ENCODE data around the gene NSG1.

DNA sequence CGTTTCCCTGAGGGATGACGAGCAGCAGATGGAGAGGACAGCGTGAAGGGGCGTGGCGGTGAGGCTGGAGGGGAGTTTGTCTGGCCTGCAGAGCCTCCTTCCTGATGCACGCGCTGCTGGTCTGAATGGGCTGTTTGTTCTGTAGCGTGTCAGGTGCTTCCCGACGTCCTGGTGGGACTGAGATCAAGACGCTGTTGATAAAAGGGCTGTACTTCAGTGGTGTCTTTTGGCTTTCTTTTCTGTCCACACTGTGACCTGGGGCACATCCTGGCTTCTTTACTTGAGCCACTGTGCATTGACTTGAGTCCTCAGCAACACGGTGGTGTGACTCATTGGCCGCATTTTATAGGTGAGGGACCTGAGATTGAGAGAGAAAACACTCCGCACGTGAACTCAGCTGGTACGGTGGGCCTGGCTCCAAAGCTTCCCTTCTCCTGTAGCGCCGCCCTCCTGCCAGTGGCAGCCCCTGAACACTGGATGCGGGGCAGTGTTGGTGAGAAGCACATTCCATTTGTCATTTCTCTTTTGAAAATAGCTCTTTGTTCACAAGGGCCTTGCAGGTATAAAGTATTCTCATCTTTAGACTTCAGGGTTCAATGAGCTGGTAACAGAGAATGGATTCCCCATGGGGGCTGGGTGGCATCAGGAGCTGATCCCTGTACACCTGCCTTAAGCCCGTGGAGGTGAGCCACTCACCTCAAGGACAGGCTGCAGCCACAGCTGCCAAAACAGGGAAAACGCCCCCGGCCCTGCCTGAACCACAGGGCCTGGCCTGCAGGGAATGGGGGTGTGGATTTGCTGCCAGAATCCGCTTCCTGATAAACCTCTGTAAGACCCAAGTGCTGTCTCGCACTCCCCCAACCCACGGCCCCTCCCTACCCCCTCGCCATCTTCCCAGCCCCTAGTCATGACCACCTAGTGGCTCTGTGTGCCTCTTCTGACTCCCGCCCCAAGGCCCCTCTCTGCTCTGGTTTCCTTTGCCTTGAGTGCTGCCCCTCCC, 29.2 kb downstream of the NSG1 start:
- no peak for TF ChIP-seq ESRRA (CRISPR knock-in tag; IDR thresholded peaks at IDR 0.05; ENCODE audit: low read depth)
- no peak for TF ChIP-seq MAFK (conservative IDR thresholded peaks at IDR 0.05 in 1 of 2, IDR thresholded peaks at IDR 0.05 in 1 of 2; ENCODE audit: low read length in 2 of 2)
- TF ChIP-seq, protein P1, sequence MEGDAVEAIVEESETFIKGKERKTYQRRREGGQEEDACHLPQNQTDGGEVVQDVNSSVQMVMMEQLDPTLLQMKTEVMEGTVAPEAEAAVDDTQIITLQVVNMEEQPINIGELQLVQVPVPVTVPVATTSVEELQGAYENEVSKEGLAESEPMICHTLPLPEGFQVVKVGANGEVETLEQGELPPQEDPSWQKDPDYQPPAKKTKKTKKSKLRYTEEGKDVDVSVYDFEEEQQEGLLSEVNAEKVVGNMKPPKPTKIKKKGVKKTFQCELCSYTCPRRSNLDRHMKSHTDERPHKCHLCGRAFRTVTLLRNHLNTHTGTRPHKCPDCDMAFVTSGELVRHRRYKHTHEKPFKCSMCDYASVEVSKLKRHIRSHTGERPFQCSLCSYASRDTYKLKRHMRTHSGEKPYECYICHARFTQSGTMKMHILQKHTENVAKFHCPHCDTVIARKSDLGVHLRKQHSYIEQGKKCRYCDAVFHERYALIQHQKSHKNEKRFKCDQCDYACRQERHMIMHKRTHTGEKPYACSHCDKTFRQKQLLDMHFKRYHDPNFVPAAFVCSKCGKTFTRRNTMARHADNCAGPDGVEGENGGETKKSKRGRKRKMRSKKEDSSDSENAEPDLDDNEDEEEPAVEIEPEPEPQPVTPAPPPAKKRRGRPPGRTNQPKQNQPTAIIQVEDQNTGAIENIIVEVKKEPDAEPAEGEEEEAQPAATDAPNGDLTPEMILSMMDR (CRISPR knock-in tag; IDR thresholded peaks at IDR 0.05): no peak
- TF ChIP-seq CHD4 (IDR thresholded peaks at IDR 0.05; ENCODE audit: borderline replicate concordance, low read length): no peak

Data from HepG2 (cell line).